ENCODE results near the gene LASP1.

Gene LASP1

GRCh38 chr17:38883592-38884526 is 14.0 kb downstream of the LASP1 start:
- Histone ChIP-seq H3K9me3 (no peaks in the 10 kb centered on the region), H3K27ac (peak overlapping the region; percentile 63 to 92), H3K27me3 (no peaks in the 10 kb centered on the region), H3K4me3 (peak overlapping the region in 1 of 2 donors; percentile 23), H3K36me3 (peaks cover 3 to 32% (median 13%) of the 10 kb centered on the region in 3 donors), H3K4me1 (peaks cover 0 to 100% (median 91%) of the 10 kb centered on the region in 4 donors)
- intact Hi-C loops (cut with DNase I; ENCODE audit: low total_unique reads) = no loop called here
- peak in 1 of 2 experiments; percentile 8 for TF ChIP-seq CTCF (IDR thresholded peaks at IDR 0.05)
- no peak for DNase-seq

GRCh38 chr17:38885044-38885727 is 15.3 kb downstream of the LASP1 start:
- Histone ChIP-seq H3K27me3 (no peaks in the 10 kb centered on the region), H3K9me3 (no peaks in the 10 kb centered on the region), H3K27ac (peak overlapping the region; percentile 63 to 92), H3K4me1 (peaks cover 0 to 94% (median 84%) of the 10 kb centered on the region in 4 donors), H3K36me3 (peaks cover 3 to 38% (median 15%) of the 10 kb centered on the region in 3 donors), H3K4me3 (peak overlapping the region in 1 of 2 donors; percentile 10)
- TF ChIP-seq CTCF (IDR thresholded peaks at IDR 0.05) = no peak
- DNase-seq = no peak
- intact Hi-C loops (cut with DNase I; ENCODE audit: low total_unique reads) = no loop called here

- peak overlapping the region in 1 of 2 donors; percentile 10 for H3K4me3 ChIP-seq
- peaks cover 11 to 46% (median 23%) of the 10 kb centered on the region in 3 donors for H3K36me3 ChIP-seq
- H3K27ac ChIP-seq = peak overlapping the region; percentile 63 to 92
- peak in 1 of 2 experiments; percentile 8 for TF ChIP-seq CTCF (IDR thresholded peaks at IDR 0.05)
- intact Hi-C loops (cut with DNase I; ENCODE audit: low total_unique reads) = no loop called here
- H3K27me3 ChIP-seq = no peaks in the 10 kb centered on the region
- no peak for DNase-seq
- H3K9me3 ChIP-seq = no peaks in the 10 kb centered on the region
- peaks cover 0 to 92% (median 78%) of the 10 kb centered on the region in 4 donors for H3K4me1 ChIP-seq
These were observed 16.1 kb downstream of the LASP1 start for GRCh38 chr17:38885728-38886642.

- Histone ChIP-seq H3K36me3 (peaks cover 17 to 53% (median 29%) of the 10 kb centered on the region in 3 donors), H3K4me1 (peaks cover 0 to 91% (median 73%) of the 10 kb centered on the region in 4 donors), H3K9me3 (no peaks in the 10 kb centered on the region), H3K4me3 (no peak overlapping the region), H3K27ac (peak overlapping the region; percentile 63 to 92), H3K27me3 (no peaks in the 10 kb centered on the region)
- TF ChIP-seq CTCF (IDR thresholded peaks at IDR 0.05) = no peak
- DNase-seq = no peak
- intact Hi-C loops (cut with DNase I; ENCODE audit: low total_unique reads) = no loop called here
These were observed 16.8 kb downstream of the LASP1 start for GRCh38 chr17:38886643-38887010.

GRCh38 chr17:38888842-38889241 is 19.0 kb downstream of the LASP1 start:
- Histone ChIP-seq H3K4me3 (no peak overlapping the region), H3K4me1 (peaks cover 0 to 91% (median 69%) of the 10 kb centered on the region in 4 donors), H3K9me3 (no peaks in the 10 kb centered on the region), H3K36me3 (peaks cover 27 to 67% (median 47%) of the 10 kb centered on the region in 3 donors), H3K27me3 (no peaks in the 10 kb centered on the region), H3K27ac (peak overlapping the region in 1 of 2 donors; percentile 3)
- no peak for DNase-seq
- no peak for TF ChIP-seq CTCF (IDR thresholded peaks at IDR 0.05)
- intact Hi-C loops (cut with DNase I; ENCODE audit: low total_unique reads) = no loop called here
